Muscle of leg (tissue), 11 donors: Measurements from ENCODE around the gene HLF. TPM values are rescaled to one million over a fixed set of nuclear protein-coding genes. Genes with fewer than 3 reads are reported as not detected.

ENCODE experiments used
- DNase-seq: peaks from one replicate; pipeline ENCODE4 v3.0.0; 2013
- H3K27ac ChIP-seq: one replicate; pipeline ENCODE4 v1.5.1; 2013; ENCODE audit warnings: mild to moderate bottlenecking, low read length, control low read depth
- H3K27me3 ChIP-seq: one replicate; pipeline ENCODE4 v1.6.1; 2013; ENCODE audit warnings: low read length; ENCODE audit not compliant: control insufficient read depth, insufficient read depth
- H3K36me3 ChIP-seq: one replicate; pipeline ENCODE4 v1.6.1; 2013; ENCODE audit warnings: low read length; ENCODE audit not compliant: control insufficient read depth, insufficient read depth
- H3K4me1 ChIP-seq: one replicate; pipeline ENCODE4 v1.6.1; 2013; ENCODE audit warnings: low read length; ENCODE audit not compliant: control insufficient read depth, insufficient read depth
- H3K4me3 ChIP-seq: one replicate; pipeline ENCODE4 v1.5.1; 2013; ENCODE audit warnings: low read length, control low read depth
- H3K9me3 ChIP-seq: replicated peaks from 2 replicates; pipeline ENCODE4 v1.6.1; 2013; ENCODE audit warnings: low read depth, low read length; ENCODE audit not compliant: control insufficient read depth
- WGBS: methylation state at CpG from one replicate; pipeline ENCODE4 v1.1.5; 2013; ENCODE audit warnings: missing lambda C conversion rate; ENCODE audit not compliant: insufficient coverage; 5-methylcytosine and 5-hydroxymethylcytosine counted together
- polyA plus RNA-seq, 8 donors: library from polyadenylated mRNA; unstranded; fragments of 120-200 nt; gene quantifications; one replicate each; pipeline versions ENCODE4 v1.2.1 to v1.2.3, GENCODE V29; 2013; ENCODE audit warnings: inconsistent platforms in 1 of 8, low replicate concordance in 1 of 8; ENCODE audit not compliant: insufficient read length in 8 of 8, insufficient read depth in 1 of 8
- total RNA-seq: library from RNA; stranded (reverse); fragments of 120-200 nt; gene quantifications from one replicate; pipeline ENCODE4 v1.2.4, GENCODE V29; 2013

The HLF gene
- total and polyA plus RNA-seq, 9 donors, result 3.3 to 5.9 (median 4.2) TPM

GRCh38 chr17:55266051-55266957 is 1.5 kb downstream of the HLF start:
- 15% methylated on average over 13 of the region's 25 CpGs for WGBS
- H3K27me3 ChIP-seq, result peaks cover 44% of the 10 kb centered on the region

DNA sequence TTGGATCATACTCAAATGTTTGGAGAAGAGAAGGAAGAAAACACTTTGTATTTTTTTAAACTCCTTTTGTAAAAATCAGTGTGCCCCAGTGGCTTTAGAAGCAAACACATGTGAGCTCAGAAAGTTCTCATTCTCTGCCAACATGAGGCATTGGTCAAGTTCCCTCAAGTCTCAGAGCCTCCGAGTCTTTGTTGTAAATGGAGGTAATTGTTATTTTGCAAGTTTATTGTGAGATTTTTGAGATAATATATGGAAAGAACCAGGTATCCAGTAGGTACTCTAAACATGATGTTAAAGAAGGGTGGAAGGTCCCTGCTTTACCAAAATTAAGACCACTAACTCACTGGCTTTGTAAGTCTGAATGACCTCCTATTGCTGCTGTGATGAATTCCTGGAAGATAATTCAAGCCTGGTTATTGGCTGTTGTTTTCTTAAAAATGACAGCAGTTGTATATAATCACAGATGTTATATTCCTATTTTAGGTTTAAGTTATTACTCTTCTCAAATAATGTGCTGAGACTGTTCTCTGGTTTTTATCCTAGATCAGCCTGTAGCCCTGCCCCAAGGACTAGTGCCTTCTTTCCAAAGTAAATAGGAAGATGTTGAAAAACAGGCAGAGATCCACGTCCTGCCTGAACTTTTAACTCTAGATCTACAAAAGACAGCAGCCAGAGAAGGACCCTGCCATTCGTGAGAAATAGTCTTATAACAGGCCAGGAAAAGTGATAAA is 2.4 kb downstream of the HLF start:
- Histone ChIP-seq H3K4me3 (no peak overlapping the region), H3K27ac (no peak overlapping the region), H3K36me3 (peaks cover 4% of the 10 kb centered on the region), H3K4me1 (peaks cover 24% of the 10 kb centered on the region), H3K27me3 (peaks cover 41% of the 10 kb centered on the region), H3K9me3 (no peaks in the 10 kb centered on the region)
- DNase-seq, result peak; percentile 58
- WGBS, result no CpG with 5 or more reads among the region's 3 CpGs

More at GRCh38 chr17:55266051-55266957, 1.5 kb downstream of the HLF start:
- Histone ChIP-seq H3K27ac (no peak overlapping the region), H3K9me3 (peaks cover 1% of the 10 kb centered on the region), H3K4me1 (peaks cover 24% of the 10 kb centered on the region), H3K4me3 (peak overlapping the region; percentile 58), H3K36me3 (peaks cover 4% of the 10 kb centered on the region)
- peak; percentile 38 for DNase-seq

DNA sequence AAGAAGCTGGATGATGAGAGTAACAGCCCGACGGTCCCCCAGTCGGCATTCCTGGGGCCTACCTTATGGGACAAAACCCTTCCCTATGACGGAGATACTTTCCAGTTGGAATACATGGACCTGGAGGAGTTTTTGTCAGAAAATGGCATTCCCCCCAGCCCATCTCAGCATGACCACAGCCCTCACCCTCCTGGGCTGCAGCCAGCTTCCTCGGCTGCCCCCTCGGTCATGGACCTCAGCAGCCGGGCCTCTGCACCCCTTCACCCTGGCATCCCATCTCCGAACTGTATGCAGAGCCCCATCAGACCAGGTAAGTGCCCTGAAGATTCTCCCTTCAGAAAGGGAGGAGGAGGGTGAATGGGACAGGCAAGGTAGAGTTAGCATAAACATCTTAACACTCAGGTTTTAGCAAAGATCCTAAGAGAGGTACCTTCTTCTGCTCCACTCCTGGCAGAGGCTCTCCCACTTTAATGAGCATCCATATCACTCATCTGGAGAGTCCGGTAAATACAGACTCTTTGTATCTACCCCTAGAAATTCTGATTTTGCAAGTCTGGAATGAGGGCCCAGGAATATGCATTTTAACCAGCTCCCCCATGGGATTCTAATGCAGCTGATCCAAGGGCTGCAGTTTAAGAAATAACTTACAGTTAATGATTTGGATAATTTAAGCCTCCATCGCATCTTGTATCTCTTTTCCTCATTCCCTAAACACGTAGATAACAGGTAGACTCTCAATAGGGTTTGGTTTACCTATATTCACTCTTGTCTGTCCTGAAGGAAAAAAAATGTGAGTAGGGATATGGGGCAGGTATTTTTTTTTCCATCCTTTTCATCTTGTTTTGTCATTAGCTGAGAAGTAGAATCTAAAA is 3.3 kb downstream of the HLF start:
- peaks cover 32% of the 10 kb centered on the region for H3K27me3 ChIP-seq
- no peak overlapping the region for H3K27ac ChIP-seq
- H3K36me3 ChIP-seq, result peaks cover 4% of the 10 kb centered on the region
- H3K4me1 ChIP-seq, result peaks cover 29% of the 10 kb centered on the region
- H3K9me3 ChIP-seq, result no peaks in the 10 kb centered on the region
- no peak for DNase-seq
- 84% methylated on average over 2 of the region's 11 CpGs for WGBS
- no peak overlapping the region for H3K4me3 ChIP-seq

DNA sequence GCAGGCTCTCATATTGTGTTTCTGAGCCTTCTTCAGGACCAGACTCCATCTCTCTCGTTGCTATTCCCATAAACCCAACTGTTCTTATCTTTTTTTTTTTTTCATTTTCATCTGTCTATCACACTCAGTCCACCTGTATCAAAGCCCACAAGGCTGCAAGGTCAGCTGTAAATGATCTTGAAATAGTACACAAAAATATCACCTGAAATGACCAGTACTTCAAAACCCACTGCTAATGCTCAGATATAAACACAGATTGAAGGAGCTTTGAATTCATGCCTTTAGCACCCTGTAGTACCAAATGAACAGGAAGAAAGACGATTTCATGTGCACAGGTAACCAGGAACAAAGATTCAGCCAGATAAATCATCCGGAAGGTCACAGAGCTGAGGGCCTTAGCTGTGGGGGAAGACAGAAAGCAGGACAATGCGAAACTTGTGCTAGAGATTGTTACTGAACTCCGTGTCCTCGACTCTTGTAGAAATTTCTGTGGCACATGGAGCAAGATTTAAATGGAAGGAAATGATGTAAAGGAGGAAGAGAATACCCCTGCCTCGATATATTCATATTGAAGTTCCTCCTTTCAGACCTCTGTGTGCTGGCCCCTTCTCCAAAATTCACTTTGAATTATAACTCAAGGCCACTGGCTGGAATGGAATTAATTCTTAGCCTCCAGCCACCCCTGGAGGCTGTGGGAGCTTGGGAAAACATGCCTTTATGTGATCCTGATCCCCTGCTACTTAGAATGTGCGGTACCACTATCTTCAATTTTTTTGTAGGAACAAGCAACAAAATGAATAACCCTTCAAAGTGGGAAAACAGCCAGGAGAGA is 4.1 kb downstream of the HLF start:
- Histone ChIP-seq H3K27me3 (peaks cover 24% of the 10 kb centered on the region), H3K9me3 (no peaks in the 10 kb centered on the region), H3K27ac (no peak overlapping the region), H3K36me3 (peaks cover 4% of the 10 kb centered on the region), H3K4me1 (peaks cover 33% of the 10 kb centered on the region), H3K4me3 (no peak overlapping the region)
- DNase-seq, result no peak
- WGBS, result 84% methylated on average over 6 of the region's 8 CpGs

DNA sequence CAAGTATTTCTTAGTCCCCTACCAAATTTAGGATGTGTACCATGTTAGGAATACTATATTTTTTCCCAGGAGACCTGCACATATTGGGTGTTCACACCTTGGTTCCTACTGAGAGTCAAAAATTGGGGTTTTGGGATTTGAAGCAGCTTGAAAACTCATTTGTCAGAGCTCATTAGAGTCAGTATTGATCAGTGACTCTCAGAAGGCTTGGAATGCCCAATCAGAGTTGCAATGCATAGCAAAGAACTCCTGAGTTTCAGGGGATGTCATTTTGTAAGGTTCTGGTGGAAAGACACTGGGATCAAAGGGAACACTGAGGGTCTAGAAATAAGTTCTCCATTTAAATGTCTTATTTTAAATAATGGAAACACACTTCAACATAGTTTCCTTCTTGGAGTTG is 5.1 kb downstream of the HLF start:
- Histone ChIP-seq H3K9me3 (no peaks in the 10 kb centered on the region), H3K27ac (no peak overlapping the region), H3K4me3 (no peak overlapping the region), H3K27me3 (peaks cover 17% of the 10 kb centered on the region), H3K4me1 (peaks cover 26% of the 10 kb centered on the region), H3K36me3 (peaks cover 4% of the 10 kb centered on the region)
- DNase-seq, result no peak

DNA sequence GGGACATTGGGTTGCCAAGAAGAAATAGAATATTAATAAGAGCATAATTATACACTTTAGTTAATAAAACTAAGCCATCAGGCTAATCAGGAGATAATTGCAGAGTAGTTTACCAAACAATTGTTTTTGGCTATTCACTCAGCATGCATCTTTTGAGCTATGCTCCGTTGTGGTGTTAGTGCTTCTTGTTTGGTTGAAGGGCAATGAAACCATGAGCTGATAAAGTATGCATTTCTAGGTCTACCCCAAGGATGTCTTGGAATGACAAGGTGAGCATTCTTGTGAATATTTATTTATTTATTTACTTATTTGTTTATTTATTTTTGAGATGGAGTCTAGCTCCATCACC is 6.4 kb downstream of the HLF start:
- H3K27me3 ChIP-seq, result peaks cover 6% of the 10 kb centered on the region
- H3K27ac ChIP-seq, result no peak overlapping the region
- DNase-seq, result no peak
- peaks cover 16% of the 10 kb centered on the region for H3K4me1 ChIP-seq
- no CpG with 5 or more reads among the region's 1 CpG for WGBS
- no peaks in the 10 kb centered on the region for H3K9me3 ChIP-seq
- no peak overlapping the region for H3K4me3 ChIP-seq
- H3K36me3 ChIP-seq, result peaks cover 4% of the 10 kb centered on the region

GRCh38 chr17:55271958-55272710 is 7.4 kb downstream of the HLF start:
- Histone ChIP-seq H3K4me3 (no peak overlapping the region), H3K27me3 (peaks cover 3% of the 10 kb centered on the region), H3K4me1 (peaks cover 14% of the 10 kb centered on the region), H3K27ac (no peak overlapping the region), H3K9me3 (no peaks in the 10 kb centered on the region), H3K36me3 (peaks cover 4% of the 10 kb centered on the region)
- no peak for DNase-seq
- 94% methylated on average over 5 of the region's 8 CpGs for WGBS

DNA sequence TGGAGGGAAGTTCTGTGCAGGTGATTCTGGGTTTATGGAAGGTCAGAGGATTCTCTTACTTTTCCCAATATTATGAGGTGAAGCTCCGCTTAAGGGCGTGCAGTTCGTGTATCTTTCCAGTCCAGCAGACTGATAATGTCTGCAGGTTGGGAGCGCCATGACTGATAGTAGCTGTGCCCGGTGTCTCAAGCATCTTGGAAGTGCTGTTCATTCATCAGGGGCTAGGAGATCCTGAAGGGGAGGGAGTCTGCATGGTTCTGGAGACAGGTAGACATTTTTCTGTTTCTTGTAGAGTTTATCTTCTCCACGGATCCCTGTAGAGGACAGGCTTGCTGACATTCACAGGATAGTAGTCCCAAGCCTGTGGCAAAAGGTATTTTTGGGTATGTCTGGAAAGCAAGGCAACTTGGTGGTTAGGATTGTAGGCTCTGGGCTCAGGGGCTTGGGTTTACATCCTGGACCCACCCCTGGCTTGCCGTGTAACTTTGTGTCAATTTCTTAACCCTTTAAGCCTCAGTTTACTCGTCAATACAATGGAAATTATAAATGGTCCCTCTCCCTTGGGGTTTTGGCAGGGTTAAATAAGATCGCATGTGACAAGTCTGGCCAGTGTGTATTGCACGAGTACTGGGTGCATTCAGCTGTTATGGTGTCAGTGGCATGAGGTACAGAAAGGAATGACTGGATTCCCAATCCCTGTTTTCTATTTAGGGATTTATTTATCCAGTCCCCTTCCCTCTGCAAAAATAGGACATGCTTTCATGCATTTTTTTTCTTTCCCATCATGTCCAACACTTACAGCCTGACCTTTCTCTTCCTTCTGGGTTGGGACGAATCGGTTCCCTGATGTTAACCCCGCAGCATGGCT is 8.2 kb downstream of the HLF start:
- peak; percentile 33 for DNase-seq
- Histone ChIP-seq H3K36me3 (peaks cover under 1% of the 10 kb centered on the region), H3K4me1 (peaks cover 14% of the 10 kb centered on the region), H3K27me3 (no peaks in the 10 kb centered on the region), H3K9me3 (no peaks in the 10 kb centered on the region), H3K27ac (peak overlapping the region; percentile 62), H3K4me3 (no peak overlapping the region)
- 84% methylated on average over 9 of the region's 13 CpGs for WGBS
